ENCODE results near the gene PKMYT1.

PKMYT1 gene

GRCh38 chr16:3004319-3004718 lies 24.1 kb upstream of the PKMYT1 start:
- Histone ChIP-seq H3K36me3 (replicated peaks) (no peaks in the 10 kb centered on the region), H3K4me3 (ENCODE audit: low read depth, low read length) (no peak overlapping the region), H3K27me3 (replicated peaks) (peaks cover 26% of the 10 kb centered on the region), H3K27ac (no peak overlapping the region)
- no peak for DNase-seq
- TF ChIP-seq CTCF (IDR thresholded peaks at IDR 0.05; ENCODE audit: low read depth, low read length, missing control alignments): no peak
- in situ Hi-C loops (cut with HindIII; ENCODE audit: low pct_ligation_motif_present, low sequenced_read_pairs): no loop called here

- DNase-seq: peak; percentile 96
- H3K27ac ChIP-seq: no peak overlapping the region
- peak; percentile 55 for TF ChIP-seq CTCF (IDR thresholded peaks at IDR 0.05; ENCODE audit: low read depth, low read length, missing control alignments)
- in situ Hi-C loops (cut with HindIII; ENCODE audit: low pct_ligation_motif_present, low sequenced_read_pairs): no loop called here
- no peaks in the 10 kb centered on the region for H3K36me3 ChIP-seq (replicated peaks)
- no peak overlapping the region for H3K4me3 ChIP-seq (ENCODE audit: low read depth, low read length)
- peaks cover 23% of the 10 kb centered on the region for H3K27me3 ChIP-seq (replicated peaks)
Observed at GRCh38 chr16:3003582-3004270, 23.5 kb upstream of the PKMYT1 start.

GRCh38 chr16:3001316-3001715 lies 21.1 kb upstream of the PKMYT1 start:
- in situ Hi-C loops (cut with HindIII; ENCODE audit: low pct_ligation_motif_present, low sequenced_read_pairs): no loop called here
- Histone ChIP-seq H3K27ac (no peak overlapping the region), H3K27me3 (replicated peaks) (peaks cover 12% of the 10 kb centered on the region), H3K4me3 (ENCODE audit: low read depth, low read length) (no peak overlapping the region), H3K36me3 (replicated peaks) (no peaks in the 10 kb centered on the region)
- no peak for DNase-seq
- no peak for TF ChIP-seq CTCF (IDR thresholded peaks at IDR 0.05; ENCODE audit: low read depth, low read length, missing control alignments)

- H3K4me3 ChIP-seq (ENCODE audit: low read depth, low read length): no peak overlapping the region
- H3K27ac ChIP-seq: no peak overlapping the region
- TF ChIP-seq CTCF (IDR thresholded peaks at IDR 0.05; ENCODE audit: low read depth, low read length, missing control alignments): no peak
- no peaks in the 10 kb centered on the region for H3K36me3 ChIP-seq (replicated peaks)
- DNase-seq: no peak
- in situ Hi-C loops (cut with HindIII; ENCODE audit: low pct_ligation_motif_present, low sequenced_read_pairs): no loop called here
- H3K27me3 ChIP-seq (replicated peaks): peaks cover 10% of the 10 kb centered on the region
Observed at GRCh38 chr16:3000540-3000939, 20.3 kb upstream of the PKMYT1 start.

- no peak for DNase-seq
- Histone ChIP-seq H3K4me3 (ENCODE audit: low read depth, low read length) (no peak overlapping the region), H3K27ac (no peak overlapping the region), H3K27me3 (replicated peaks) (peaks cover 6% of the 10 kb centered on the region), H3K36me3 (replicated peaks) (no peaks in the 10 kb centered on the region)
- TF ChIP-seq CTCF (IDR thresholded peaks at IDR 0.05; ENCODE audit: low read depth, low read length, missing control alignments): no peak
- in situ Hi-C loops (cut with HindIII; ENCODE audit: low pct_ligation_motif_present, low sequenced_read_pairs): no loop called here
Observed at GRCh38 chr16:2999929-3000328, 19.7 kb upstream of the PKMYT1 start.

GRCh38 chr16:2996298-2996697 lies 16.1 kb upstream of the PKMYT1 start:
- in situ Hi-C loops (cut with HindIII; ENCODE audit: low pct_ligation_motif_present, low sequenced_read_pairs): no loop called here

More at GRCh38 chr16:2996298-2996697, 16.1 kb upstream of the PKMYT1 start:
- Histone ChIP-seq H3K27me3 (replicated peaks) (peaks cover 4% of the 10 kb centered on the region), H3K27ac (no peak overlapping the region), H3K4me3 (ENCODE audit: low read depth, low read length) (no peak overlapping the region), H3K36me3 (replicated peaks) (no peaks in the 10 kb centered on the region)
- TF ChIP-seq CTCF (IDR thresholded peaks at IDR 0.05; ENCODE audit: low read depth, low read length, missing control alignments): no peak
- no peak for DNase-seq
